H1 (cell line): ENCODE measurements around the gene FAM50A. TPM values are rescaled to one million over a fixed set of nuclear protein-coding genes. Genes with fewer than 3 reads are reported as not detected.

ENCODE experiments used
- CTCF ChIA-PET: fragments of 300-600 bp; sonication (Branson Sonifier 250); formaldehyde crosslinking; loops from one replicate; lab custom pipeline; 2021; ENCODE audit not compliant: partially characterized antibody; lab: Charles Lee
- POLR2A ChIA-PET: fragments of 300-600 bp; sonication (Branson Sonifier 250); formaldehyde crosslinking; loops from one replicate; lab custom pipeline; 2021; ENCODE audit warnings: inconsistent platforms; ENCODE audit not compliant: partially characterized antibody; lab: Charles Lee
- DNase-seq, 2 experiments: peaks; one replicate each; pipeline versions ENCODE4 v3.0.0 to v3.0.0-alpha.2; 2010 to 2022; ENCODE audit warnings: low spot score in 2 of 2, low read depth in 1 of 2, mixed read lengths in 1 of 2
- FAIRE-seq: peaks from 2 replicates; lab custom pipeline; 2011; peaks lifted over from hg19 to GRCh38; lab: Jason Lieb, UNC
- H2AFZ ChIP-seq: 2 replicates; pipeline ENCODE4 v1.8.1; 2012; ENCODE audit warnings: low read length, inconsistent platforms
- H2AK5ac ChIP-seq: 2 replicates; pipeline ENCODE4 v1.6.1; 2013; ENCODE audit warnings: low read depth, low read length
- H2BK120ac ChIP-seq: replicated peaks from 2 replicates; pipeline ENCODE3; 2013; ENCODE audit warnings: low read depth, low read length, inconsistent platforms
- H2BK12ac ChIP-seq: 2 replicates; pipeline ENCODE4 v1.6.1; 2013; ENCODE audit warnings: low read depth, low read length
- H2BK15ac ChIP-seq: 2 replicates; pipeline ENCODE4 v1.6.1; 2013; ENCODE audit warnings: low read length
- H2BK20ac ChIP-seq: 2 replicates; pipeline ENCODE4 v1.6.1; 2013; ENCODE audit warnings: low read length
- H2BK5ac ChIP-seq: 2 replicates; pipeline ENCODE4 v1.6.1; 2013; ENCODE audit warnings: low read depth, low read length
- H3K14ac ChIP-seq: 2 replicates; pipeline ENCODE4 v1.6.1; 2013; ENCODE audit warnings: inconsistent platforms; ENCODE audit not compliant: insufficient read length
- H3K18ac ChIP-seq: 2 replicates; pipeline ENCODE4 v1.6.1; 2013; ENCODE audit warnings: low read length; ENCODE audit errors: extremely low read depth
- H3K23ac ChIP-seq: 2 replicates; pipeline ENCODE4 v1.6.1; 2013; ENCODE audit warnings: inconsistent platforms; ENCODE audit not compliant: insufficient read length
- H3K23me2 ChIP-seq: 2 replicates; pipeline ENCODE4 v1.6.1; 2013; ENCODE audit warnings: low read depth, low read length
- H3K27ac ChIP-seq: 2 replicates; pipeline ENCODE4 v1.6.1; 2011; ENCODE audit warnings: low read depth, low read length, inconsistent platforms
- H3K27me3 ChIP-seq, 4 experiments: replicated peaks in 1 of 4; 1 replicate in 1 of 4; 2 replicates in 3 of 4; pipeline versions ENCODE4 v1.6.1 to v1.8.1; 2011 to 2013; ENCODE audit warnings: low read length in 3 of 4, mild to moderate bottlenecking in 3 of 4, inconsistent platforms in 2 of 4, mixed read lengths in 2 of 4, moderate library complexity in 1 of 4; ENCODE audit not compliant: control insufficient read depth in 3 of 4, insufficient read depth in 3 of 4; ENCODE audit errors: extremely low read depth in 1 of 4
- H3K36me3 ChIP-seq, 4 experiments: 2 replicates each; pipeline versions ENCODE4 v1.6.1 to v1.8.1; 2011 to 2013; ENCODE audit warnings: mild to moderate bottlenecking in 4 of 4, low read length in 3 of 4, moderate library complexity in 2 of 4, control low read depth in 1 of 4, inconsistent platforms in 1 of 4; ENCODE audit not compliant: insufficient read depth in 4 of 4, control insufficient read depth in 2 of 4
- H3K4ac ChIP-seq: replicated peaks from 2 replicates; pipeline ENCODE3; 2013; ENCODE audit warnings: low read length, low read depth, mixed read lengths, inconsistent platforms; ENCODE audit not compliant: insufficient read length
- H3K4me1 ChIP-seq, 4 experiments: replicated peaks in 1 of 4; 1 replicate in 1 of 4; 2 replicates in 3 of 4; pipeline versions ENCODE4 v1.6.1 to v1.8.1; 2011 to 2013; ENCODE audit warnings: low read length in 3 of 4, inconsistent platforms in 2 of 4, mixed read lengths in 1 of 4; ENCODE audit not compliant: insufficient read depth in 4 of 4, control insufficient read depth in 3 of 4
- H3K4me2 ChIP-seq, 2 experiments: 2 replicates each; pipeline versions ENCODE4 v1.6.1 to v1.8.1; 2011 to 2013; ENCODE audit warnings: low read depth in 2 of 2, low read length in 2 of 2, control low read depth in 1 of 2, inconsistent platforms in 1 of 2, mild to moderate bottlenecking in 1 of 2; ENCODE audit not compliant: insufficient read depth in 1 of 2
- H3K4me3 ChIP-seq, 4 experiments: fragments of 200-600, 300-600 bp in 1 of 4; sonication (generic), shearing (Covaris generic), sonication (Bioruptor Twin) in 1 of 4; 2 replicates each; pipeline versions ENCODE4 v1.5.1 to v1.8.1; 2011 to 2016; ENCODE audit warnings: low read length in 4 of 4, low read depth in 3 of 4, control low read depth in 2 of 4, inconsistent platforms in 2 of 4, mild to moderate bottlenecking in 2 of 4, mixed read lengths in 1 of 4, moderate library complexity in 1 of 4; ENCODE audit not compliant: insufficient read depth in 2 of 4; ENCODE audit errors: extremely low read depth in 1 of 4
- H3K56ac ChIP-seq: replicated peaks from 2 replicates; pipeline ENCODE3; 2013; ENCODE audit warnings: low read depth, mild to moderate bottlenecking, mixed read lengths, low read length, inconsistent platforms; ENCODE audit not compliant: insufficient read length
- H3K79me1 ChIP-seq: 2 replicates; pipeline ENCODE4 v1.6.1; 2013; ENCODE audit warnings: low read depth, low read length, control low read depth
- H3K79me2 ChIP-seq, 2 experiments: 2 replicates each; pipeline versions ENCODE4 v1.6.1 to v1.8.1; 2012 to 2013; ENCODE audit warnings: low read length in 2 of 2, mild to moderate bottlenecking in 2 of 2, inconsistent platforms in 1 of 2; ENCODE audit not compliant: insufficient read depth in 2 of 2, control insufficient read depth in 1 of 2
- H3K9ac ChIP-seq, 4 experiments: replicated peaks in 1 of 4; 1 replicate in 1 of 4; 2 replicates in 3 of 4; pipeline versions ENCODE4 v1.6.1 to v1.8.1; 2011 to 2013; ENCODE audit warnings: low read depth in 3 of 4, low read length in 3 of 4, control low read depth in 2 of 4, mild to moderate bottlenecking in 2 of 4, moderate library complexity in 2 of 4, inconsistent platforms in 1 of 4; ENCODE audit errors: extremely low read depth in 1 of 4
- H3K9me3 ChIP-seq, 2 experiments: 2 replicates each; pipeline versions ENCODE4 v1.6.1 to v1.8.1; 2012 to 2013; ENCODE audit warnings: mild to moderate bottlenecking in 2 of 2, moderate library complexity in 2 of 2, control low read depth in 1 of 2, inconsistent platforms in 1 of 2, low read depth in 1 of 2, low read length in 1 of 2, mixed read lengths in 1 of 2; ENCODE audit not compliant: insufficient read depth in 2 of 2
- H4K20me1 ChIP-seq, 2 experiments: replicated peaks in 1 of 2; 2 replicates each; pipeline versions ENCODE3 to v1.8.1; 2011 to 2013; ENCODE audit warnings: inconsistent platforms in 2 of 2, low read length in 2 of 2, mild to moderate bottlenecking in 1 of 2; ENCODE audit not compliant: insufficient read depth in 2 of 2, control insufficient read depth in 1 of 2
- H4K5ac ChIP-seq: 2 replicates; pipeline ENCODE4 v1.6.1; 2013; ENCODE audit warnings: low read length, low read depth, mixed read lengths, inconsistent platforms; ENCODE audit not compliant: insufficient read length
- H4K8ac ChIP-seq: 2 replicates; pipeline ENCODE4 v1.8.0; 2013; ENCODE audit warnings: mild to moderate bottlenecking, moderate library complexity, low read length, inconsistent platforms; ENCODE audit not compliant: insufficient read depth; ENCODE audit errors: extremely low read depth
- H4K91ac ChIP-seq: replicated peaks from 2 replicates; pipeline ENCODE3; 2013; ENCODE audit warnings: low read length, mixed read lengths, inconsistent platforms; ENCODE audit not compliant: insufficient read length
- CREB1 ChIP-seq: IDR thresholded peaks from 2 replicates; pipeline ENCODE4 v1.6.1; 2012; ENCODE audit warnings: inconsistent platforms
- CTBP2 ChIP-seq: IDR thresholded peaks from 2 replicates; pipeline ENCODE4 v1.7.0; 2011; ENCODE audit warnings: borderline replicate concordance, mild to moderate bottlenecking, moderate library complexity, mixed read lengths, low read length; ENCODE audit not compliant: insufficient read depth, insufficient read length
- FOSL1 ChIP-seq: IDR thresholded peaks from 2 replicates; pipeline ENCODE4 v1.6.1; 2011; ENCODE audit warnings: mild to moderate bottlenecking, low read depth, low read length, moderate library complexity; ENCODE audit not compliant: insufficient read depth
- JUN ChIP-seq: IDR thresholded peaks from 2 replicates; pipeline ENCODE4 v1.6.1; 2011; ENCODE audit warnings: low read depth, mild to moderate bottlenecking, improper control_type of control experiment, low read length
- KDM1A ChIP-seq: fragments of 200-600, 300-600 bp; sonication (generic); IDR thresholded peaks from 2 replicates; pipeline ENCODE4 v1.7.1; 2016; ENCODE audit warnings: mild to moderate bottlenecking, low read length, borderline replicate concordance
- NANOG ChIP-seq: IDR thresholded peaks from 2 replicates; pipeline ENCODE4 v1.6.1; 2011; ENCODE audit warnings: low read length, low read depth, mild to moderate bottlenecking, inconsistent platforms; ENCODE audit not compliant: insufficient read depth, poor library complexity, severe bottlenecking
- PHF8 ChIP-seq: fragments of 200-600 bp; sonication (generic); conservative IDR thresholded peaks from 2 replicates; pipeline ENCODE4 v1.7.1; 2012; ENCODE audit warnings: low read depth, mild to moderate bottlenecking, inconsistent platforms, low read length, moderate library complexity
- RNF2 ChIP-seq: fragments of 200-900, 300-1000 bp; sonication (generic); IDR thresholded peaks from 2 replicates; pipeline ENCODE4 v1.7.1; 2016; ENCODE audit warnings: borderline replicate concordance, low read depth, mild to moderate bottlenecking, antibody characterized with exemption, low read length; ENCODE audit not compliant: poor library complexity, severe bottlenecking; ENCODE audit errors: missing control alignments
- SIRT6 ChIP-seq: IDR thresholded peaks from one replicate; pipeline ENCODE4 v1.7.1; 2012; ENCODE audit warnings: low read length, inconsistent platforms
- SRF ChIP-seq: IDR thresholded peaks from 2 replicates; pipeline ENCODE4 v1.6.1; 2011; ENCODE audit warnings: mild to moderate bottlenecking, low read depth, low read length, moderate library complexity
- SUZ12 ChIP-seq: fragments of 200-600 bp; sonication (generic); IDR thresholded peaks from 2 replicates; pipeline ENCODE4 v1.6.1; 2012; ENCODE audit warnings: mild to moderate bottlenecking, inconsistent platforms, low read length, moderate library complexity, mixed read lengths
- ZNF274 ChIP-seq: IDR thresholded peaks from 2 replicates; pipeline ENCODE4 v1.7.0; 2012; ENCODE audit warnings: low read length, borderline replicate concordance; ENCODE audit errors: extremely low read depth
- WGBS, 2 experiments: shearing (Covaris generic) in 1 of 2; methylation state at CpG; one replicate each; pipeline versions ENCODE4 v1.1.6 to v1.1.7; 2013 to 2015; ENCODE audit warnings: low lambda C conversion rate in 2 of 2, mixed read lengths in 2 of 2, inconsistent platforms in 1 of 2, low coverage in 1 of 2, missing lambda C conversion rate in 1 of 2; ENCODE audit not compliant: insufficient replicate concordance in 2 of 2, insufficient coverage in 1 of 2, insufficient read length in 1 of 2; ENCODE audit errors: extremely low coverage in 1 of 2, missing lambda C conversion rate in 1 of 2; 5-methylcytosine and 5-hydroxymethylcytosine counted together
- polyA plus RNA-seq, 7 experiments: library from polyadenylated mRNA; depleted of rRNA in 3 of 7; stranded (reverse) in 5 of 7; unstranded in 2 of 7; fragments of >200 nt in 5 of 7; fragments of 200-250 nt in 2 of 7; gene quantifications; 1 replicate in 5 of 7; 2 replicates in 1 of 7; 4 replicates in 1 of 7; pipeline versions ENCODE4 v1.2.1 to v1.2.3, GENCODE V29; 2011 to 2013; ENCODE audit warnings: missing spikeins in 2 of 7, mixed read lengths in 2 of 7
- total RNA-seq: library from RNA; stranded (reverse); fragmentation: NEBNext Ultra II Directional; extraction: Animal tissue kit (Norgen Biotek cat#: 25700); gene quantifications from 2 replicates; pipeline ENCODE4 v1.2.1, GENCODE V29; 2021
- TF ChIP-seq, protein P1 (sequence below): IDR thresholded peaks from 2 replicates; pipeline ENCODE4 v1.6.1; 2012; ENCODE audit warnings: inconsistent platforms

The FAM50A gene
- total and polyA plus RNA-seq, 2 of the 8 experiments (the other 6 are each of a cell fraction or from before 2014, with no cell fraction given), result 30.7 to 48.7 TPM

DNA sequence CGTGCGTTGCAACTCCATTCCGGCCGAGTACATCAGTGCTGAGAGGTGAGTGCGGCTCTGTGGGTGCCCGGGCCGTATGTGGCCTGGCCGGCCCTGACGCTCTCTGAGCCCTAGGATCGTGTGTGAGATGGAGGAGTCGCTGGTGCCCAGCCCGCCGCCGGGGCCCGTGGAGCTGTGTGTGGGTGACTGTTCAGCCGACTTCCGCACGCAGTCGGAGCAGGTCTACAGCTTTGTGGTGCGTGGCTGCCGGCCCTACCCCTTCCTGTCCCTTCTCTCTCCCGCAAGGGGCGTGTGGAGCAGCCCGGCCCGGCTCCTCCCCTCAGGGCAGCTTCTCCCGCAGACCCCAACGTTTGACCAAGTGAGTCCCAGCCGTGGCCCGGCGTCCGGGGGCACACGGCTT is 22.1 kb downstream of the FAM50A start:
- no peak overlapping the region for H3K23ac ChIP-seq
- no peaks in the 10 kb centered on the region for H3K79me2 ChIP-seq
- no peaks in the 10 kb centered on the region for H3K27me3 ChIP-seq
- DNase-seq (no peak), FAIRE-seq (no peak)
- no peaks in the 10 kb centered on the region for H3K79me1 ChIP-seq
- CTCF ChIA-PET, result interaction anchor here (1.0 kb wide), 2 partner anchors 20 to 66 kb away, joined by 3 read pairs; no protein-coding TSS in a partner anchor
- H2AK5ac ChIP-seq, result no peak overlapping the region
- no peak overlapping the region for H3K56ac ChIP-seq
- H3K36me3 ChIP-seq, result peaks cover 0 to 31% (median 7%) of the 10 kb centered on the region in 4 experiments; a peak in 6 of 8 replicates
- no peaks in the 10 kb centered on the region for H3K9me3 ChIP-seq
- H3K23me2 ChIP-seq, result no peaks in the 10 kb centered on the region
- POLR2A ChIA-PET, result interaction anchor here (1.0 to 1.3 kb wide), 2 partner anchors 41 to 101 kb away, joined by 3 read pairs; no protein-coding TSS in a partner anchor
- H3K4me1 ChIP-seq, result no peaks in the 10 kb centered on the region
- WGBS, 2 experiments, result 91% methylated on average over 13 of the region's 32 CpGs; no CpG with 5 or more reads in 1 of the 2 experiments
- H4K91ac ChIP-seq, result no peak overlapping the region
- no peak overlapping the region for H2BK120ac ChIP-seq
- H2BK20ac ChIP-seq, result no peak overlapping the region
- H4K5ac ChIP-seq, result no peak overlapping the region
- H3K4me3 ChIP-seq, result no peak overlapping the region
- no peak overlapping the region for H3K18ac ChIP-seq
- H3K14ac ChIP-seq, result no peak overlapping the region
- H2AFZ ChIP-seq, result no peak overlapping the region
- H3K27ac ChIP-seq, result no peak overlapping the region
- no peak overlapping the region for H3K9ac ChIP-seq
- H2BK5ac ChIP-seq, result no peak overlapping the region
- H3K4me2 ChIP-seq, result no peak overlapping the region
- H2BK15ac ChIP-seq, result no peak overlapping the region
- H4K20me1 ChIP-seq, result no peaks in the 10 kb centered on the region
- no peak overlapping the region for H2BK12ac ChIP-seq
- no peak overlapping the region for H3K4ac ChIP-seq
- H4K8ac ChIP-seq, result no peak overlapping the region
- no peak for TF ChIP-seq ZNF274
- TF ChIP-seq JUN, result no peak
- TF ChIP-seq PHF8, result no peak
- TF ChIP-seq SIRT6, result no peak
- TF ChIP-seq CTBP2, result no peak
- TF ChIP-seq SRF, result no peak
- TF ChIP-seq CREB1, result no peak
- TF ChIP-seq SUZ12, result no peak
- TF ChIP-seq FOSL1, result no peak
- no peak for TF ChIP-seq KDM1A
- no peak for TF ChIP-seq RNF2
- no peak for TF ChIP-seq NANOG
- TF ChIP-seq, protein P1, sequence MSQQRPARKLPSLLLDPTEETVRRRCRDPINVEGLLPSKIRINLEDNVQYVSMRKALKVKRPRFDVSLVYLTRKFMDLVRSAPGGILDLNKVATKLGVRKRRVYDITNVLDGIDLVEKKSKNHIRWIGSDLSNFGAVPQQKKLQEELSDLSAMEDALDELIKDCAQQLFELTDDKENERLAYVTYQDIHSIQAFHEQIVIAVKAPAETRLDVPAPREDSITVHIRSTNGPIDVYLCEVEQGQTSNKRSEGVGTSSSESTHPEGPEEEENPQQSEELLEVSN, result no peak
